Omental fat pad (tissue), 4 donors: ENCODE results near the gene NUDT4. TPM values are rescaled to one million over a fixed set of nuclear protein-coding genes. Genes with fewer than 3 reads are reported as not detected.

Experiments used
- ATAC-seq: fragments of 150-250 bp; one replicate; pipeline ENCODE4 v1.9.1; 2016; ENCODE audit warnings: mild to moderate bottlenecking, moderate library complexity; ENCODE audit not compliant: low FRiP score
- DNase-seq: peaks from one replicate; pipeline ENCODE4 v3.0.0-alpha.2; 2019; ENCODE audit warnings: low spot score
- total RNA-seq, 4 donors: library from RNA; depleted of rRNA; stranded (reverse); fragments of >200 nt; gene quantifications; one replicate each; pipeline ENCODE4 v1.1.0, GENCODE V29; 2016
- TF ChIP-seq, protein P1 (sequence below), 3 donors: fragments of 450-650 bp; IDR thresholded peaks; one replicate each; pipeline ENCODE4 v1.5.1; 2016 to 2017; ENCODE audit warnings: antibody characterized with exemption in 3 of 3, mild to moderate bottlenecking in 3 of 3, moderate library complexity in 2 of 3

Gene NUDT4
- total RNA-seq, 4 donors from 2014 or later: 43.1 to 81.3 (median 55.6) TPM

DNA sequence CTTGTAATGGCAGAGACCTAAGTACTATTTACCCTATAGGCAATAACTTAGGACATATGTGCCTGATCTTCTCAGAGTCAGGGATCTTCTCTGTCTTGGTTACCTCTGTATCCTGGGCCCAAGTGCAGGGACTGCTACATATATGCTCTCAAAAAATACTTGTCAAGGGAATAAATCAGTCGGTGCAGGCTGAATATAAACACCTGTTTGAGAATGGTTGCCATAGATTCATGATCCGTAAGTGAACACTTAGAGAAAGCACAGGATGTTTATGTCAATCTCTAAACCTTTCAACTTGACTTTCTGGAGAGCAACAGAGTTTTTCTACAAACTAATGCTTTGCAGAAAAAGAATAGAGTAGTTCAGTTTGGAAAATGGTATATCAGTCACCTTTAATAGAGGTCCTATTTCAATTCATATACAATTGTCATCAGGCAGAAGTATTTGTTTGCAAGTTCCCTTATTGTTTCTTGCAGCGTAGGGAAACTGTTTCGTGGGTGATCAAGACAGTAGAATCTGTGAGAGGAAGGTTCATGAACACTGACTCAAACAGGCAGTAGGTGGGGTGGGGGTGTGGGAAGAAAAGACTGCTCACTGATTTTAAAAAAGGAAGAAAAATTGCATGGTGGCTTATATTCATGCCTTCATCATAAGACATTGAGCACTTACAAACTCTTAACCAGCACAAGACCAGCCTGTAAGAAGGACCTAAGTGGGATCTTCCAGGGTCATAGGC lies 70.0 kb downstream of the NUDT4 start:
- DNase-seq (no peak), ATAC-seq (no peak)
- TF ChIP-seq, protein P1, sequence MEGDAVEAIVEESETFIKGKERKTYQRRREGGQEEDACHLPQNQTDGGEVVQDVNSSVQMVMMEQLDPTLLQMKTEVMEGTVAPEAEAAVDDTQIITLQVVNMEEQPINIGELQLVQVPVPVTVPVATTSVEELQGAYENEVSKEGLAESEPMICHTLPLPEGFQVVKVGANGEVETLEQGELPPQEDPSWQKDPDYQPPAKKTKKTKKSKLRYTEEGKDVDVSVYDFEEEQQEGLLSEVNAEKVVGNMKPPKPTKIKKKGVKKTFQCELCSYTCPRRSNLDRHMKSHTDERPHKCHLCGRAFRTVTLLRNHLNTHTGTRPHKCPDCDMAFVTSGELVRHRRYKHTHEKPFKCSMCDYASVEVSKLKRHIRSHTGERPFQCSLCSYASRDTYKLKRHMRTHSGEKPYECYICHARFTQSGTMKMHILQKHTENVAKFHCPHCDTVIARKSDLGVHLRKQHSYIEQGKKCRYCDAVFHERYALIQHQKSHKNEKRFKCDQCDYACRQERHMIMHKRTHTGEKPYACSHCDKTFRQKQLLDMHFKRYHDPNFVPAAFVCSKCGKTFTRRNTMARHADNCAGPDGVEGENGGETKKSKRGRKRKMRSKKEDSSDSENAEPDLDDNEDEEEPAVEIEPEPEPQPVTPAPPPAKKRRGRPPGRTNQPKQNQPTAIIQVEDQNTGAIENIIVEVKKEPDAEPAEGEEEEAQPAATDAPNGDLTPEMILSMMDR (IDR thresholded peaks at IDR 0.05): no peak

DNA sequence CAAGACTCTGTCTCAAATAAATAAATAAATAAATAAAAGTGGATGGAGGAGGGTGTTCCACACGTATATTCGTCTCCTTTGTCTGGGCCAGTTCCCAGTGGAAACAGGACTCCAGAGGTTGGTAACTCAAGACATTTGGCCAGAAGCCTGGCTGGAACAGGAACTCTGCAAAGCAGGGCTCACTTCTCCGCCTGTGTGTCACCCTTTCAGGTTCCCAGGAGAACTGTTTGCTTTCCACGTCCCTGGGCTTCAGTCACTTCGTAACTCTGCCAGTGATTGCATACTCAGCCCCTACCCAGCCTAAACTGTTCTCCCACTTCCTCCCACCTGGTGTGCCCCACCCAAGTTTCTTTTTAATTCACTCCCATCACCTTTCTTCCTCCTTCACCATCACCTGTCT lies 71.1 kb downstream of the NUDT4 start:
- TF ChIP-seq, protein P1 (IDR thresholded peaks at IDR 0.05): no peak
- DNase-seq (no peak), ATAC-seq (no peak)

DNA sequence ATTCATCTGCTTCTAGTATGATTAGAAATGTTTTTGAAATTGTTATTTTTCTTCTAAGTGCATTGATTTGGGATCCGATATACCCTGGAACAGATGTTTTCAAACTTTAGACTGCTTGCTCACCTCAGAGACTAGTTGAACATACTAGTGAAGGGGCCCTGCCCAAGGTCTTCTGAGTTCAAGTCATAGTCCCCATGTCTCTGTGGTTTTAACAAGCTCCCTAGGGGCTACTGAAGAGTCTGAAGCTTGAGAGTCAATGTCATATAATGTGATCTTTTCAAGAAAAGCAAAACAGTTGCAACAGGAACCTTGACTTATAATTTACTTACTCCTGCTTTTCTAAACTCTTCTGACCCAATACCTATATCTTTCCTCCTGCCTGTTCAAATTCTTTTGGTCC lies 71.6 kb downstream of the NUDT4 start:
- TF ChIP-seq, protein P1 (IDR thresholded peaks at IDR 0.05): no peak
- no peak for DNase-seq
- ATAC-seq: no peak

DNA sequence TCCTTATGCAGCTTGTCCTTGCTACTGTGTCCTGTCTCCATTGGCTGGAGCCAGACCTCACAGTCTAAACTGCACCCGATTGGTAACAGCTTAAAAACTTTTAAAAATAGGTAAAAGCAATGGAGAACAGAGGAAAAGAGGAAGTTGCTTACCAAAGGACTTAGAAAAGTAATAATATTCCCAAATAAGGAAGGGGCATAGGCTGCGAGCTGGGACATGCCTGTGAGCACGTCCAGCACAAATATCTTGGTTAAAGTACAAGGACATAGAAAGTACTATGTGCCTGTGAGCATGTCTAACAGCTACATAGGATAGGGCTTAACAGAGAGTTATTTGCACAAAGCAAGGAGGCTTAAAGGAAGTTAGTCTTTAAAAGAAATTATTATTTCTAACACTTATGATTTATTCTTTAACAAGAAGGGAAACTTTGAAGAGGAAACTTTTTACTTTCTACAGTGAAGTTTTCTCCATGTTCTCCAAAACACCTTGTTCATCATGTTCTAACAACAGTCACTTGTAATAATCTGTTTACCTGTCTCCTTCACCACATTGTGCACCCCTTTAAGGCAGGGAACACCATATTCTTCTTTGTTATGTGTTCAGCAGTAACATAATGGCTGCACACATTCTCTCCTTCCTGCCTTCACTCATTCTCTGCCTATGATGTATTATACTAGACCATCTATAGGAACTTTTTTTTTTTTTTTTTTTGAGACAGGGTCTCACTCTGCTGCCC lies 73.9 kb downstream of the NUDT4 start:
- ATAC-seq (no peak), DNase-seq (no peak)
- TF ChIP-seq, protein P1 (IDR thresholded peaks at IDR 0.05): no peak

DNA sequence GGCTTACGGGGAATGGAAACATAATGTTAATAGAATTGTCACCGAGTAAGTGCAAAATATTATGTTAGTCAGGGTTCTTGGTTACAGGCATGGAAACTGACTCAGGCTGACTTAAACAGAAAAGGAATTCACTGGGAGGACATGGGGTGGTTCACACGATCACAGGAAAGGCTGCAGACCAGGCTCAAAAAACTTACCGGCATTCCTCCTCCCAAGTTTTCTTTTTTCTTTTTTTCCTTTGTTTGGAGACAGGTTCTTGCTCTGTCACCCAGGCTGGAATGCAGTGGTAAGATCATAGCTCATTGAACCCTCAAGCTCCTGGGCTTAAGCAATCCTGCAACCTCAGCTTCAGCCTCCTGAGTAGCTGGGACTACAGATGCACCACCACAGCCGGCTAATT lies 75.9 kb downstream of the NUDT4 start:
- no peak for DNase-seq
- no peak for ATAC-seq
- TF ChIP-seq, protein P1 (IDR thresholded peaks at IDR 0.05): no peak

DNA sequence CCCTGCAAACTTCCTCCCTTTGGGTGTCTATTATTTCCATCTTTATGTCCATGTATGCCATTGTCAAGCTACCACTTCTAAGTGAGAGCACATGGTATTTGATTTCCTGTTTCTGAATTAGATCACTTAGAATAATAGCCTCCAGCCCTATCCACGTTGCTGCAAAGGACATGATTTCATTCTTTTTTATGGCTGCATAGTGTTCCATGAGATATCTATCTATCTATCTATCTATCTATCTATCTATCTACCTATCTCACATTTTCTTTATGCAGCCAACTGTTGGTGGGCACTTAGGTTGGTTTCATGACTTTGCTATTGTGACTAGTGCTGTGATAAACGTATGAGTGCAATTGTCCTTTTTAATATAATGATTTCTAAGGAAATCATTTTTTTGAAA lies 78.4 kb downstream of the NUDT4 start:
- TF ChIP-seq, protein P1 (IDR thresholded peaks at IDR 0.05): no peak
- ATAC-seq: no peak
- no peak for DNase-seq

Other genes with a start within 250 kb of the NUDT4 start
- gene UBE2N, start 64.0 kb downstream of the NUDT4 start, total RNA-seq: 10 to 100 TPM; 39.1 to 64.0 (median 45.2) TPM
- 10 to 100 TPM; 36.0 to 47.0 (median 38.4) TPM for gene MRPL42, start 89.6 kb downstream of the NUDT4 start, total RNA-seq
- gene SOCS2, start 194.8 kb downstream of the NUDT4 start, total RNA-seq: 100 to 1,000 TPM in 2 of 4 donors, 10 to 100 TPM in 2; 76.7 to 157 (median 98.3) TPM